ENCODE results near the gene SOCS3. TPM values are rescaled to one million over a fixed set of nuclear protein-coding genes. Genes with fewer than 3 reads are reported as not detected.
A peak's percentile ranks its signal among the peaks of the same experiment; 100 is the strongest.

The SOCS3 gene
- total and polyA plus RNA-seq, 10 of the 15 experiments (the other 5 are each of a cell fraction or from before 2014, with no cell fraction given): 0.05 to 3.9 (median 1.0) TPM

DNA sequence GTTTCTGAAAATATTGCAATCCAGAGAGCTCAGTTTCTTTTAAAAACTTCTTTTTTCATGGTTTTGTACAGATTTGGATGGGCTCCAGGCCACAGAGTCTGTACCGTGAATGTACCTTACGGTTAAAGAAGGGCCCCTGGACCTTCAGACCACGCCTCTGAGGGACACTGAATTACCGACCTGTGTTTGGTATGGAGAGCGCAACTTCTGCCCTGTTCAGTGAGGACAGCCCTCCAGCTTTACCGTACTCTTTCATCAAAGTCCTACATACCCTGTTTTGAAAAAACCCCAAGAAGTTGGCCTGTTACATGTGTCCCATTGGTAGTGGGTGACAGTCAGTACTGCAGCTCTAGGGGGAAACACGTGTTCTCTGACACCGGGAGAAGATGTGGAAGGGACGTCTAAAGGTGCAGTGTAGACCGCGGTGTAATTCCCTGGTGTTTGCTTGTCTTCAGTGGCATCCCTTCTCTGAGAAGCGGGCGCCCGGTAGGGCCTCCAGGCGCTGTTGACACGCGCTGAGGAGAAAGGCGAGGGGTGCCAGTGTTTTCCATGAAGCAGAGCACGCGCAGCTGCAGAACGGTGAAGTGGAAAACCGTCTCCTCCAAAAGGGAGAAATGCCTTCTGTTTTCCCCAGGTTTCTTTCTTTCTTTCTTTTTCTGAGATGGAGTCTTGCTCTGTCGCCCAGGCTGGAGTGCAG lies 24.8 kb upstream of the SOCS3 start:
- ATAC-seq (peak; percentile 8), DNase-seq (ENCODE audit: low read depth, low spot score) (no peak), FAIRE-seq (no peak)
- H3K27me3 ChIP-seq (replicated peaks in 1 of 2; ENCODE audit: control insufficient read depth in 2 of 2, insufficient read depth in 2 of 2, low read length in 1 of 2): no peaks in the 10 kb centered on the region
- H3K79me2 ChIP-seq (ENCODE audit: control insufficient read depth, insufficient read depth, low read length): peaks cover 86% of the 10 kb centered on the region
- POLR2A ChIA-PET: interaction anchor here (0.7 to 2.3 kb wide), 6 partner anchors 16 to 71 kb away, joined by 3 to 18 read pairs (median 3); no protein-coding TSS in a partner anchor
- SMC1A ChIA-PET (ENCODE audit: uncharacterized antibody, unreplicated experiment): interaction anchor here (1.2 kb wide), 1 partner anchor 29 kb away, joined by 3 read pairs; no protein-coding TSS in a partner anchor
- H3K36me3 ChIP-seq (ENCODE audit: control insufficient read depth in 2 of 2, insufficient read depth in 2 of 2, low read length in 1 of 2): no peaks in the 10 kb centered on the region; a peak in 2 of 4 replicates
- peak overlapping the region; percentile 99 for H3K4me2 ChIP-seq (ENCODE audit: control insufficient read depth, insufficient read depth)
- in situ Hi-C loops (cut with MboI) (no loop called here), intact Hi-C loops (cut with micrococcal nuclease; ENCODE audit: unreplicated experiment) (no loop called here)
- H3K27ac ChIP-seq (ENCODE audit: control insufficient read depth, insufficient read depth): peak overlapping the region; percentile 97
- CTCF ChIA-PET: interaction anchor here (0.8 kb wide), 2 partner anchors 19 to 324 kb away, joined by 3 read pairs; no protein-coding TSS in a partner anchor
- H2AFZ ChIP-seq (ENCODE audit: control insufficient read depth, low read depth, low read length): no peak overlapping the region
- no TSS peak for BruUV-seq (replicated peaks)
- peak overlapping the region; percentile 74 for H3K9ac ChIP-seq (ENCODE audit: control insufficient read depth, insufficient read depth, low read length)
- peaks cover 91% of the 10 kb centered on the region for H3K4me1 ChIP-seq (ENCODE audit: control insufficient read depth, insufficient read depth, low read length)
- RAD21 ChIA-PET (ENCODE audit: unreplicated experiment): interaction anchor here (1.4 to 4.0 kb wide), 4 partner anchors 9 to 142 kb away, joined by 3 to 12 read pairs (median 4); no protein-coding TSS in a partner anchor
- H3K4me3 ChIP-seq: peak overlapping the region; percentile 53
- 50% methylated on average over 23 of the region's 23 CpGs for WGBS (ENCODE audit: insufficient coverage, insufficient replicate concordance, low lambda C conversion rate, missing lambda C conversion rate)
- no peaks in the 10 kb centered on the region for H4K20me1 ChIP-seq (ENCODE audit: control insufficient read depth, insufficient read depth)
- H3K9me3 ChIP-seq (replicated peaks; ENCODE audit: control insufficient read depth, insufficient read depth, low read length): no peaks in the 10 kb centered on the region
- TF ChIP-seq TAF1 (IDR thresholded peaks at IDR 0.05; ENCODE audit: borderline replicate concordance, low read depth, low read length) (no peak), NR2F1 (conservative IDR thresholded peaks at IDR 0.05) (no peak), ZBED1 (IDR thresholded peaks at IDR 0.05; ENCODE audit: borderline replicate concordance) (no peak), BACH1 (IDR thresholded peaks at IDR 0.05; ENCODE audit: borderline replicate concordance) (no peak), NFXL1 (IDR thresholded peaks at IDR 0.05; ENCODE audit: borderline replicate concordance) (no peak), RUNX3 (IDR thresholded peaks at IDR 0.05; ENCODE audit: low read length) (peak; percentile 30; the same call in 1 of the 2 replicates), MEF2A (IDR thresholded peaks at IDR 0.05; ENCODE audit: insufficient read depth, low read depth, low read length) (no peak), SREBF1 (IDR thresholded peaks at IDR 0.05; ENCODE audit: low read length) (no peak)
- TF ChIP-seq, protein P1, sequence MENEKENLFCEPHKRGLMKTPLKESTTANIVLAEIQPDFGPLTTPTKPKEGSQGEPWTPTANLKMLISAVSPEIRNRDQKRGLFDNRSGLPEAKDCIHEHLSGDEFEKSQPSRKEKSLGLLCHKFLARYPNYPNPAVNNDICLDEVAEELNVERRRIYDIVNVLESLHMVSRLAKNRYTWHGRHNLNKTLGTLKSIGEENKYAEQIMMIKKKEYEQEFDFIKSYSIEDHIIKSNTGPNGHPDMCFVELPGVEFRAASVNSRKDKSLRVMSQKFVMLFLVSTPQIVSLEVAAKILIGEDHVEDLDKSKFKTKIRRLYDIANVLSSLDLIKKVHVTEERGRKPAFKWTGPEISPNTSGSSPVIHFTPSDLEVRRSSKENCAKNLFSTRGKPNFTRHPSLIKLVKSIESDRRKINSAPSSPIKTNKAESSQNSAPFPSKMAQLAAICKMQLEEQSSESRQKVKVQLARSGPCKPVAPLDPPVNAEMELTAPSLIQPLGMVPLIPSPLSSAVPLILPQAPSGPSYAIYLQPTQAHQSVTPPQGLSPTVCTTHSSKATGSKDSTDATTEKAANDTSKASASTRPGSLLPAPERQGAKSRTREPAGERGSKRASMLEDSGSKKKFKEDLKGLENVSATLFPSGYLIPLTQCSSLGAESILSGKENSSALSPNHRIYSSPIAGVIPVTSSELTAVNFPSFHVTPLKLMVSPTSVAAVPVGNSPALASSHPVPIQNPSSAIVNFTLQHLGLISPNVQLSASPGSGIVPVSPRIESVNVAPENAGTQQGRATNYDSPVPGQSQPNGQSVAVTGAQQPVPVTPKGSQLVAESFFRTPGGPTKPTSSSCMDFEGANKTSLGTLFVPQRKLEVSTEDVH (IDR thresholded peaks at IDR 0.05; ENCODE audit: low read depth, partially characterized antibody): no peak
- TF ChIP-seq, protein P2, sequence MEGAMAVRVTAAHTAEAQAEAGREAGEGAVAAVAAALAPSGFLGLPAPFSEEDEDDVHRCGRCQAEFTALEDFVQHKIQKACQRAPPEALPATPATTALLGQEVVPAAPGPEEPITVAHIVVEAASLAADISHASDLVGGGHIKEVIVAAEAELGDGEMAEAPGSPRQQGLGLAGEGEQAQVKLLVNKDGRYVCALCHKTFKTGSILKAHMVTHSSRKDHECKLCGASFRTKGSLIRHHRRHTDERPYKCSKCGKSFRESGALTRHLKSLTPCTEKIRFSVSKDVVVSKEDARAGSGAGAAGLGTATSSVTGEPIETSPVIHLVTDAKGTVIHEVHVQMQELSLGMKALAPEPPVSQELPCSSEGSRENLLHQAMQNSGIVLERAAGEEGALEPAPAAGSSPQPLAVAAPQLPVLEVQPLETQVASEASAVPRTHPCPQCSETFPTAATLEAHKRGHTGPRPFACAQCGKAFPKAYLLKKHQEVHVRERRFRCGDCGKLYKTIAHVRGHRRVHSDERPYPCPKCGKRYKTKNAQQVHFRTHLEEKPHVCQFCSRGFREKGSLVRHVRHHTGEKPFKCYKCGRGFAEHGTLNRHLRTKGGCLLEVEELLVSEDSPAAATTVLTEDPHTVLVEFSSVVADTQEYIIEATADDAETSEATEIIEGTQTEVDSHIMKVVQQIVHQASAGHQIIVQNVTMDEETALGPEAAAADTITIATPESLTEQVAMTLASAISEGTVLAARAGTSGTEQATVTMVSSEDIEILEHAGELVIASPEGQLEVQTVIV (IDR thresholded peaks at IDR 0.05; ENCODE audit: borderline replicate concordance, partially characterized antibody): no peak
- TF ChIP-seq, protein P3, sequence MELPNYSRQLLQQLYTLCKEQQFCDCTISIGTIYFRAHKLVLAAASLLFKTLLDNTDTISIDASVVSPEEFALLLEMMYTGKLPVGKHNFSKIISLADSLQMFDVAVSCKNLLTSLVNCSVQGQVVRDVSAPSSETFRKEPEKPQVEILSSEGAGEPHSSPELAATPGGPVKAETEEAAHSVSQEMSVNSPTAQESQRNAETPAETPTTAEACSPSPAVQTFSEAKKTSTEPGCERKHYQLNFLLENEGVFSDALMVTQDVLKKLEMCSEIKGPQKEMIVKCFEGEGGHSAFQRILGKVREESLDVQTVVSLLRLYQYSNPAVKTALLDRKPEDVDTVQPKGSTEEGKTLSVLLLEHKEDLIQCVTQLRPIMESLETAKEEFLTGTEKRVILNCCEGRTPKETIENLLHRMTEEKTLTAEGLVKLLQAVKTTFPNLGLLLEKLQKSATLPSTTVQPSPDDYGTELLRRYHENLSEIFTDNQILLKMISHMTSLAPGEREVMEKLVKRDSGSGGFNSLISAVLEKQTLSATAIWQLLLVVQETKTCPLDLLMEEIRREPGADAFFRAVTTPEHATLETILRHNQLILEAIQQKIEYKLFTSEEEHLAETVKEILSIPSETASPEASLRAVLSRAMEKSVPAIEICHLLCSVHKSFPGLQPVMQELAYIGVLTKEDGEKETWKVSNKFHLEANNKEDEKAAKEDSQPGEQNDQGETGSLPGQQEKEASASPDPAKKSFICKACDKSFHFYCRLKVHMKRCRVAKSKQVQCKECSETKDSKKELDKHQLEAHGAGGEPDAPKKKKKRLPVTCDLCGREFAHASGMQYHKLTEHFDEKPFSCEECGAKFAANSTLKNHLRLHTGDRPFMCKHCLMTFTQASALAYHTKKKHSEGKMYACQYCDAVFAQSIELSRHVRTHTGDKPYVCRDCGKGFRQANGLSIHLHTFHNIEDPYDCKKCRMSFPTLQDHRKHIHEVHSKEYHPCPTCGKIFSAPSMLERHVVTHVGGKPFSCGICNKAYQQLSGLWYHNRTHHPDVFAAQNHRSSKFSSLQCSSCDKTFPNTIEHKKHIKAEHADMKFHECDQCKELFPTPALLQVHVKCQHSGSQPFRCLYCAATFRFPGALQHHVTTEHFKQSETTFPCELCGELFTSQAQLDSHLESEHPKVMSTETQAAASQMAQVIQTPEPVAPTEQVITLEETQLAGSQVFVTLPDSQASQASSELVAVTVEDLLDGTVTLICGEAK (IDR thresholded peaks at IDR 0.05; ENCODE audit: borderline replicate concordance): no peak
- TF ChIP-seq, protein P4, sequence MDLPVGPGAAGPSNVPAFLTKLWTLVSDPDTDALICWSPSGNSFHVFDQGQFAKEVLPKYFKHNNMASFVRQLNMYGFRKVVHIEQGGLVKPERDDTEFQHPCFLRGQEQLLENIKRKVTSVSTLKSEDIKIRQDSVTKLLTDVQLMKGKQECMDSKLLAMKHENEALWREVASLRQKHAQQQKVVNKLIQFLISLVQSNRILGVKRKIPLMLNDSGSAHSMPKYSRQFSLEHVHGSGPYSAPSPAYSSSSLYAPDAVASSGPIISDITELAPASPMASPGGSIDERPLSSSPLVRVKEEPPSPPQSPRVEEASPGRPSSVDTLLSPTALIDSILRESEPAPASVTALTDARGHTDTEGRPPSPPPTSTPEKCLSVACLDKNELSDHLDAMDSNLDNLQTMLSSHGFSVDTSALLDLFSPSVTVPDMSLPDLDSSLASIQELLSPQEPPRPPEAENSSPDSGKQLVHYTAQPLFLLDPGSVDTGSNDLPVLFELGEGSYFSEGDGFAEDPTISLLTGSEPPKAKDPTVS (IDR thresholded peaks at IDR 0.05; ENCODE audit: low read depth, low read length): no peak
